GM23338 (cell line): ENCODE results near the gene PITPNC1.

Source experiments
- CTCF ChIP-seq, 2 experiments: fragments of 200-600 bp in 1 of 2; sonication (generic) in 1 of 2; conservative IDR thresholded peaks; 2 replicates each; pipeline versions ENCODE4 v1.5.1 to v1.6.1; 2016 to 2017; ENCODE audit warnings: antibody characterized with exemption in 2 of 2, low read depth in 2 of 2, mild to moderate bottlenecking in 2 of 2, moderate library complexity in 1 of 2
- EZH2 ChIP-seq: fragments of 200-600 bp; sonication (generic); IDR thresholded peaks from one replicate; pipeline ENCODE4 v1.8.0; 2017; ENCODE audit warnings: antibody characterized with exemption, mild to moderate bottlenecking, low read depth; ENCODE audit not compliant: unreplicated experiment
- POLR2AphosphoS5 ChIP-seq: IDR thresholded peaks from 2 replicates; pipeline ENCODE4 v1.6.1; 2016; ENCODE audit warnings: antibody characterized with exemption, low read depth

DNA sequence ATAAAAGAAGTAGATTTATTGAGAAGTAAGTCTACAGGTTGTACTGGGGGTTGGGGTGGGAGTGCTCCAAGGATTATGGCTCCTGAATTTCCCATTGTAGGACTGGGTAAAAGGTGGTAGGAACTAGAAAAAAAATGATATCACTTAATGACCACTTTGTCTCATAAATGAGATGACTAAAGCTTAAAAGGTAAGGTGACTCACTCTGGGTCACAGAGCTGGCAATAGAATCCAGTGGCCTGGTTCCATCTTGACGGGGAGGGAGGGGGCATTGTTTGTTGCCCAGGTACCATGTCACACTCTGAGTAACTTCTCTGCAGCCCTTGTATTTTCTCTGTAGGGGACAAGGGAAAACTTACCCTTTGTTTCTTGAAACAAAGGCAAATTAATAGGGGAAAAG is 126.1 kb downstream of the PITPNC1 start:
- TF ChIP-seq CTCF (conservative IDR thresholded peaks at IDR 0.05; ENCODE audit: low read depth in 2 of 2), result no peak
- TF ChIP-seq POLR2AphosphoS5, result no peak
- TF ChIP-seq EZH2, result no peak
